NCI-H146 treated with DMSO at 0.1 percent for 48 hours (cell line): Measurements from ENCODE around the gene INPP5B.
"Not testable (repeated sequence)": the region's sequence is repeated elsewhere in the genome, so short reads cannot be mapped to it uniquely, and the experiment has no call there.

Source experiments
- DNase-seq: peaks from one replicate; lab custom pipeline; 2025; ENCODE audit not compliant: unreplicated experiment; lab: John Stamatoyannopoulos, UW

INPP5B gene

DNA sequence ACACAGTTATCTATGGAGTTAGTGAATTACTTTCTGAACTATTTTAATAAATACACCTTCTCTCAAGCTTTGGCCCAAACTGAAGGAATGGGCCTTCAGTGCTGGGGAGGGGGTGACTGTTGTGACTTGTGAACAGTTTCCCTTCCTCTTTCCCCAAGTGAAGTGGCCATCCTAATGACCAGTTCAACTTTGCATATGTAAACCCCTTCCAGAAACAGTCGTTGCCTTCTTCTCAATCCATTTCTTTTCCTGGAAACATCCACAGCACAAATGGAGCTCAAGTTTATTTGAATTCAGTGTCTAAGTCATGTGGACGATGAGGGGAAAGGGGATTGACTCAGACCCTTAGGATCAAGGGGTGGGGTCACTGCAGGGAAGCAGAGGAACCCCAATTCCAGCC lies 1.3 kb upstream of the INPP5B start:
- no peak for DNase-seq

DNA sequence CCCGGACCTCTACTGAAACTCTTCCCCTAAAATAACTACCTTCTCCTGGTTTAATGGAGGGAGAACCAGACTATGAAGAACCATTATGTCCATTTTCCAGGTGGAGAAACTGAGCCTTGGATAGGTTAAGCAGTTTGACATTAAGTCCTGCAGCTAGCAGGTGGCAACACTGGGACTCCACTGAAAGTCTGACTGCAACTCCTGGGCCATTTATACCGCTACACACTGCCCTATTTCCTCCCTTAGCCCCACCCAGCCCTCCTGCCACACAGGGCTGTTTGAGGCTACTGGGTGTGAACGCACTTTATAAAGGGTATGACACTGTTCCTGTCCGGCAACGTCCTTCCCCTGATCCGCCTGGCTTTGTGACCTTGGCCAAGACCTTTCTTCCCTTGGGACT lies 511 bp upstream of the INPP5B start:
- no peak for DNase-seq

DNA sequence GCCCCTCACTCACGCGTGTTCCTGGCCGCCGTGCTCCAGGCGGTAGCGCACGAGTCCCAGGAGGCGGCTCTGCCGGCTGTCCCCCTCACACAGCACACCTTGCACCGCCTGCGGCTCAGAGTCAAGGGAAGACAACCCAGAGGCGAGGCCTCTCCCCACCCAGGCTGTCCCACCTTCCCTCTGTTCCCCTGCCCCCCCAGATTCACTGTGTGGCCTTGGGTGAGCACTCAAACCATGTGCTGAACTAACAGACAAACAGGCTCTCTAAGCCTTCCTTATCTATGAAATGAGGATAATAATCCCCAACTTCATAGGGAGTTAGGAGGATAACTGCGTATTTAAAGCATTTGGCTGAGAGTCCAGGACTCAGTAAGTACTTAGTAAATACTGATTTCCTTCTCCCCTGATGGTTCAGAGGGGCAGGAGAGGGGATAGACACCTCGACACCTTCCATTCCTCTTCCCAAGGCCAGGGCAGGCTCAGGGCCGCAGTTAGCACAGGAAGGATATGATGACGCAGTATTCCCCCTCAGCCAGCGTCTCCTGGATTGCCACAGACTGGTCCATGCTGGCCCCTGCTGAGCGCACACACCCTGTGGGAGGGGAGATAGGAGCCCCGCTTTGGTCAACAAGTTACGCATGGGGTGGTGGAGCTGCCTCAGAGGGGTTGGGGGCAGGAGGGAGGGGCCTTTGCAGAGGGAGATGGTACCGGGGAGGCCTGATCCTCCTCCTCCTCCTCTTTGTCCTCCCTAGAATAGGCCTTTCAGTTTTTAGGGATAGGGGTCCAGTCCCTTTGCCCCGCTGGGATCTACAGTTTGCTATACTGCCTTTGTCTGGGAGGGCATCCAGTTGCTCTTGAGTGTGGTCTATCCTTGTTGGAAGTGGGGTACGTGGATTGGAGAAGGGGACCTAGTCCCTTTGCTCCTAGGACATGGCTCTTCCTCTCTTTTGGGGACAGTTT lies 830 bp downstream of the INPP5B start:
- DNase-seq, result no peak

DNA sequence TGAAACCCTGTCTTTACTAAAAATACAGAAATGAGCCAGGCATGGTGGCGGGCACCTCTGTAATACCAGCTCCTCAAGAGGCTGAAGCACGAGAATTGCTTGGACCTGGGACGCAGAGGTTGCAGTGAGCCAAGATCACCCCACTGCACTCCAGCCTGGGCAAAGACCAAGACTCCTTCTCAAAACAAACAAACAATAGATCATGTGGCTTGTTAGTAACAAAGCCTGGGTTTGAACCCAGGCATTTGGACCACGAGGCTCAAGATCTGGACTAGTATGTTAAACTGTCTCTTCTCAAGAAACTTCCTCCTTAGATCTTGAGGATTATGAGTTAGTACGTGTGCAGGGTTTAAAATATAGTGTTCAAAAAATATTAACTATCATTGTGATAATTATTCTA lies 1.6 kb downstream of the INPP5B start:
- DNase-seq, result no peak

DNA sequence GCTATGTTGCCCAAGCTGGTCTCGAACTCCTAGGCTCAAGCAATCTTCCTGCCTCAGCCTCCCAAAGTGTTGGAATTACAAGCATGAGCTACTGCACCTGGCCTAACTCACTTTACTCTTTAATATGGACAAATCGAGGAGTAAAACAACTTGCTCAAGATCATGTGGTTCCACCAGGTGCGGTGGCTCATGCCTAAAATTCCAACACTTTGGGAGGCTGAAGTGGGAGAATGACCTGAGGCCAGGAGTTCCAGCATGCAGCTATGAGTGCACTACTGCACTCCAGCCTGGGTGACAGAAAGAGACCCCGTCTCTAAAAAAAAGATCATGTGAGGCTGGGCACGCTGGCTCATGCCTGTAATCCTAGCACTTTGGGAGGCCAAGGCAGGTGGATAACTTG lies 2.0 kb downstream of the INPP5B start:
- DNase-seq, result no peak

DNA sequence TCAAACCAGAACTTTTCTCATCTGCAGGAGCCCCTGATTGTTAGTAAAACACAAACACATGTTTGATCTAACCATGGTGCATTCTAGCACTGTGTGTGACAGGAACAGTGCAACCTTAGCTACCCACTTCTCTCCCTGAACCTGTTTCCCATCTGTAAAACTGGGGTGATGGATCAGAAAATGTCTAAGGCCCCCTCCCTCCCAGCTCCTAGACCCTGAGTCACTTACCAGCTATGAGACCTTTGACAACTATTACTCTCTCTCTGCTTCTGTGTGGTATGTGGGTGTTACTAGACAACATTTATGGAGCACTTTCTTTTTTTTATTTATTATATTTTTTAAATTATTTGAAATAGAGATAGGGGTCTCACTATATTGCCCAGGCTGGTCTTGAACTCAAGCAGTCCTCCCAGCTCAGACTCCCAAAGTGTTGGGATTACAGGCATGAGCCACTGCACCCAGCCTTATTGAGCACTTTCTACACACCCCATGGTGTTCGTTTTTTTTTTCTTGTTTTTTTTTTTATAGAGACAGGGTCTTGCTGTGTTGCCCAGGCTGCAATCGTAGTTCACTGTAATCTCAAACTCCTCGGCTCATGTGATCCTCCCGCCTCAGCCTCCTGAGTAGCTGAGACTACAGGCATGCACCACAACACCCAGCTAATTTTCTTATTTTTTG lies 2.6 kb downstream of the INPP5B start:
- DNase-seq, result no peak

DNA sequence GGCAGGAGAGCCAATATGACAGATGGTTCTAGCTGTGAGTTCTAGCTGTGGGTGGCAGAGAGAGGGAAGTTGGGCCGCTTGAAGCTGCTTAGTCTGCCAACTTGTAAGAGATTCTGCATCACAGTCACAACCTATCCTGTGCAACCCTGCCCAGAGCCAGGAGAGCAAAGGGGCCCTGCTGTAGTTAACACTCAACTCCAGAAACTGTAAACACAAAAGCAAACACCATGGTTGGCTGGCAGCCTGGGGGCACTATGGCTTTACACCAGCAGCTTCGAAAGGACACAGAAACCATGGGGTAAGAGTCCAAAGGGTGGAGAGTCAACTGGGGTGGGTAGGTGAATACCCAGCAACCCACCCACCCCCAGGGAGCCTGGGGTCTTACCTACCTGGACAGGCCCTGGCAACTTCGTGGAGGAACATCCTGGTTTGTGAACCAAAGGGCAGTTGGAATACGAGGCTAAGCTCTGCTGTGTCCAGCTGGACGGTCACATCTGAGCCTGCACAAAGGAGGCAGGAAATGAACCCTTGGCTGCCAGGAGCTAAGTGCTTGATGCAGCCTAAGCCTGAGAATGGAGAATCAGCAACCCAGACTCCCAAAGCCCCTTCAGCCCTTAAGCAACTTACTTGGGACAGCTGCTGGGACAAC lies 6.4 kb downstream of the INPP5B start:
- peak; percentile 6 for DNase-seq

DNA sequence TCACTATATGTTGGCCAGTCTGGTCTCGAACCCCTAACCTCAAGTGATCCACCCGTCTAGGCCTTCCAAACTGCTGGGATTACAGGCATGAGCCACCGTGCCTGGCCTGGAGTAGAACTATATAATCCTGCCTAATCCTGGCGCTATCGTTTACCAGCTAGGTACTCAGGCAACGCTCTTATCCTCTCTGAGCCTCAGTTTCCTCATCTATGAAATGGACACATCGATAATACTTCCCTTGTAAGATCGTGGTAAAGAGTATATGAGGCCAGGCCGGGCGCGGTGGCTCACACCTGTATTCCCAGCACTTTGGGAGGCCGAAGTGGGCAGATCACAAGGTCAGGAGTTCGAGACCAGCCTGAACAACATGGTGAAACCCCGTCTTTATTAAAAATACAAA lies 10.1 kb downstream of the INPP5B start:
- DNase-seq, result not testable (repeated sequence)

DNA sequence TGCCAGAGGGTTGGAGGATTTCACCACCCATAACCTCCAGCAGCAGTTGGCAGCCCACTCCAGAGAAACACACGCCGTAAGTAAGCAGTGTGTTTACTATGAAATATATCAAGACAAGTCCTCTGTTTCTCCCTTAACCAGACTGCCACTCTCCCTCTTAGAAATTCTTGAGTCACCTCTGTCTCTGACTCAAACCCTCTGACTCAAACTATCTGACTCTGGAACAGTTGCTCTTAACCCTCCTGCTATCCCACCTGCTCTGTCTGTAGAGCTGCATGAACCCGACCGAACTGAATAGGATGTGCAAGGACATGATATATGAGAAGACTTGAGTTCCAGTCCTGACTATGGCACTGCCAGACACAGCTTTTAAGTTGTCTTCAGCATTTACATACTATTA lies 14.1 kb downstream of the INPP5B start:
- no peak for DNase-seq

DNA sequence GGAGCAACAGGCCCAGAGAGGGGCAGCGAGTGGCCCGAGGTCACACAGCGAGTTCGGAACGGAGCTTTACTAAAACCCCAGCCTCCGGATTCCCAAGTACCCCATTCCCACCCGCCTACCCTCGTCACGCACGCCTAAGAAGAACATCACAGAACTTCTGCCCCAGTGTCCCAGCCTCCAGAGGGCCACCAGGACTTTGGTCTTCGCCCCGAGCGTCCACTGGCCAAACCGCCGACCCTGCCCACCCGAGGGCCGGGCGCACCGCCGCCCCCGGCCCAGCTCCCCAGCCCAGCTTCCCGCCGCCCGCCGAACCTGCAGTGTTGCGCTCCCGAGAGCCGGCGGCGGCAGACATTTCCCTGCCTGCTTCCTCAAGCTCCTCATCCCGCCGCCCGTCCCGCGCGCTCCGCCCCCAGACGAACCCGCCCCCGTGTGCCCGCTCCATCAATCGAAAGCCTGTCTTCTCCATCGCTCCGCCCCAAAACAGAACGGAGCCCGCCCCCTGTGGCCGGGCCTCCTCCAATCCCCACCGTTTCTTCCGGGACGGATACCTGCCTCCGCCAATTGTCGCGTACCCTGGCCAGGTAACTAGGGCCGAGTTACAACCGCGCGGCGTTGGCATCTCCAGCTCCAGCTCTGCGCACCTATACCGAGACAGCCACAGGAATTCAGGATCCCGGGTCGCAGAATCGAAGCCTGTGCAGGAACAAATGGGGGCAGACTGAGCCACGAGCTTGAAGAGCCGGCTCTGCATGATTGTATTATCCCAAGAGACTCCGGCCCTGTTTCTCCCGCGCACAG lies 15.3 kb downstream of the INPP5B start:
- DNase-seq, result peak; percentile 88

DNA sequence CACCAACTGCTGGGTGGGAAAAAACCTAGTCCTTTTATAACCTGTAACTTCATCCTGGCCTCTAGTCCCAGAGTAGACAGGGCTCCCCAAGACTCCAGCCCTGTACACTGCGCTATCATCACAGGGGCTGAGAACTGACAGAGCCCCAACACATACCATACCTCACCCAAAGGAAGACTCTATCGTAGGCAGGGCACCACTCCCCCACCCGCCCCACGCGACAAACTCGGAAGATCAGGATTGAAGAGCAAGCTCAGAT lies 15.8 kb downstream of the INPP5B start:
- no peak for DNase-seq

DNA sequence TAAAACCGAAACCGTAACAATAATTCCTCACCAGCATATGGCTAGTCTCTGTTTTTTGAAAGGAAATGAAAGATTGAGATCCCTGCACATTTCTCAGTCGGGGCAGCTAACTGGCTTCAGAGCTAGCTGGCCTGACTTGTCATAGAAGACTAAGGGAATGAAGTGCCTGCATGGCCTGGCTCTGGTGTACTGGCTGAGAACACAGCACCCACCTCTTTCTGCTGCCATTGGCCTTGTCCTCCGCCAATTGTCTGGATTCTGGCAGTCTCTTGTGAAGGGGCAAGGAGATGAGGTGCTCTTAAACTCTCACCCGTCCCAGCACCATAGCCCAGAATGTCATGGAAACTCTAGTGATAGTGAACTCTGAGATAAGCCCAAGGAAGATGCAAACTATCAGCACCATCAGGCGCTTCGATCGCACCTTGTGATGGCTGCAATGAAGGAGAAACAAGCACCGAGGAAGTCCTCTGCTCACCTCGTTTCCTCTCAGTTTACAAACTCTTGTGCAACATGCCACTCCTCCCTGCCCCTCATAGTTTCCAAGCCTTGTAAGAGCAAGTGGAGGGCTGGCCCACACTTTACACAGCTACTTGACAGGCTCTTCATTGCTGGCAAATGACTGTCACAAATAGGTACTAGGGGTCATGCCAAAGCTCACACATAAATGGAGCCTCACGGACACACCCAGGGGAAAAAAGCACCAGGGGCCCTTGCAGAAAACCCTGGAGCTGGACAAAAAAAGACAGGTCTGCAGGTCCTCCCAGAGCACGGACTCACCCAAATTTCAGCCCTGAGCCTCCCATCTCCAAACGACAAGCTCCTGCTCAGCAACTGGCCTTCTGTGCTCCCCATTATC lies 16.4 kb downstream of the INPP5B start:
- DNase-seq, result no peak

DNA sequence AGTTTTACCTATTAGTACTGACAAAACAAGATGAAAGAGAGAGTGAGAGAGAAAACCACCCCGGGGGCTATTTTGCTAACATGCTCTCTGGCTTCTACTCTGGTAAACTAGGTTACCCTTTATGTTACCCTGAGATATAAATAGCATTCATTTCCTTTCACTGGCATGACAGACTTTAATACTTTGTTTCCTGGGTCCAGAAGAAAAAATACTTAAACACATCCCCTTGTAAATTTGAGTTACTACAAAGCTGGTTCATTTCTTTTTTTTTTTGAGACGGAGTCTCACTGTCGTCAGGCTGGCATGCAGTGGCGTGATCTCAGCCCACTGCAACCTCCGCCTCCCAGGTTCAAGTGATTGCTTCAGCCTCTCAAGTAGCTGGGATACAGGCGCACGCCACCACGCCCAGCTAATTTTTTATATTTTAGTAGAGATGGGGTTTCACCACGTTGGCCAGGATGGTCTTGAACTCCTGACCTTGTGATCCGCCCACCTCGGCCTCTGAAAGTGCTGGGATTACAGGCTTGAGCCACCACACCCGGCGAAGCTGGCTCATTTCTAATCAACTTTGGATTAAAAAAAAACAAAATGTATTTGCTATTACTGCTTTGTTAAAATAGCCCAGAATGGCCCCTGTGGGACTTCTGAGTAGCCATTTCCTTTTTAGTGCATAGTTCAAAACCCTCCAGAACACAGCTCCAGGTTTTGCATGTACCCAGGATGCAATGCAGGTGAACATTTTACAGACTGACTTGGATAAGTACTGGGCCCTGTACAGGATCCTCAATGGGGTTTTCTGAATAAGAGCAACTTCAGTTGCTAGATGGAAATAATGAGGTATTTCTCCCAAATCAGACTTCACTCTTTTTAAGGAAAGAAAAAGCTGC lies 20.6 kb downstream of the INPP5B start:
- no peak for DNase-seq

DNA sequence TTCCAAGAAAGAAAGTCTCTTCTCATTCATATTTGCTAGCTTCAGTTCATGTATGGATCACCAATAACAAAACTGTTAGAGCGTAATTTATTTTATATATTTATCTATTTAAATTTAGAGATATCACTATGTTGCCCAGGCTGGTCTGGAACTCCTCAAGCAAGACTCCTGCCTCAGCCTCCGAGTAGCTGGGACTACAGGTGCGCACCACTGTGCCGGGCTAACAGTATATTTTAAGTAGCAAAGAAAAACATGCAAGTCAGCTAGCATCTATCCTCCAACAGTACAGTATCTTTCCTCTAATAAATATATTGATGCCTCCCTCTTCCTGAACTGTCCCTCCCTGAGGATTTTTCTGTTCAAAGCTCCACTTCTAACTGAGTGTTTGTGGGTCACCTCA lies 21.5 kb downstream of the INPP5B start:
- no peak for DNase-seq

DNA sequence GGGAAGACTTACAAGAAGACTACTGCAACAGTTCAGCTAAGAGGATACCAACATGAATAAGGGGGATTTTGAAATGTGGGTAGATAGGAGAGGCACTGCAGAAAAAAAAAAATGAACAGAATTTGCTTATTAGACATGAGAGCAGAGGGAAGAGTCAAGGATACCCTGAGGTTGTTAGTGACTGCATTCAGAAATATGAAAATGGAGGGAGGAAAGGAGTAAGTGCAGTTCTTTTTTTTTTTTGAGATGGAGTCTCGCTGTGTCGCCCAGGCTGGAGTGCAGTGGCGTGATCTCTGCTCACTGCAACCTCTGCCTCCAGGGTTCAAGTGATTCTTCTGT lies 23.3 kb downstream of the INPP5B start:
- DNase-seq, result no peak

DNA sequence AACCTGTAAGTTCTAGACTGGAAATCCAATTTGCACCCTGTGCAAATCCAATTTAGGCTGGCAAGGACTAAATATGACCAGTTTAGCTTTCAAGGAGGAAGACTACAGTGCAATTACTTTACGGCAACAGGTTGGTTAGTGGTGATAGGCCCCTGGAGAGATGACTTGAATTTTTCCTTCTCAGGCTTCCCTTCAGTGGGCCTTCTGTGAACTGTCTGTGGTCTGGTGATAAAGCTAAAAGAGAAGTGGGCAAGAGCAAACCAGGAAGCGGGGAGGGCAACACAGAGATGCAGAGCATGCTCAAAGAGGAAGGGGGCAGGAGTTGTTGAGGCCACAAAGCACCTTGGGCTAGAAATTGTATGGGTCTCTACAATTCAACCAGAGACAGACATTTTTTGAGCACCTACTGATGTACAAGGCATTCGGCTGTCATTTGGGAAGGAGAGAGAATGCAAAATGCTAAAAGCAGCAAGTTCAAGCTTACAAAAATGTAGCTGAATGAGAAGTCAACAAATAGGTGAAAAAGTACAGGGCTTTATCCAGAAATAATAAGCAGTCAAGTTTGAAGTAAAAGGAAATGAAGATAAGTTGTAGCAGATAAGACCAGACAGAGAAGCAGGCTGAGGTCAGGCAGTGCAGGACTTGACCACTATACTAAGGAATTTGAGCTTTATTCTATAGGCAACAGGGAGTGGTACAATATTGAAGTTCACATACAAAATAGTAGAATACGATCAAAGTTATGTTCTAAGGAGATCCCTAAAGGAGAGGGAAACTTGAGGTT lies 23.9 kb downstream of the INPP5B start:
- no peak for DNase-seq

DNA sequence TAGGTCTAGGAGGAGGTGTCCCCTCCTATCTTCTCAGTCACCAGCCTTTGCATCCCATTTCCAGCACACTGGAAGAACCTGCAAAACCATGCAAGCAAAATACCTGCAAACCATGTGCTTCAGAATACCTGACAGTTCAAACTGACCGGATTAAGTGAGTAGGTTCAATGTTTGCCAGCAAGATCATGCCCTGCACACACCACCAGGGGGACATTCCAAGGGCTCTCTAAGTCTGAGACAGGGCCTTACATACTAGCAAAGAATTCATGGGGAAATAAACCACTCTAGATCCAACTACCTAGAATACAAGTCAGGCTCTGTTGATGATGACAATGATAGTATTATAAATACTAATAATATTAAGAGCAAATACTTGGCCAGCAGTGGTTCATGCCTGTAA lies 27.6 kb downstream of the INPP5B start:
- DNase-seq, result no peak

DNA sequence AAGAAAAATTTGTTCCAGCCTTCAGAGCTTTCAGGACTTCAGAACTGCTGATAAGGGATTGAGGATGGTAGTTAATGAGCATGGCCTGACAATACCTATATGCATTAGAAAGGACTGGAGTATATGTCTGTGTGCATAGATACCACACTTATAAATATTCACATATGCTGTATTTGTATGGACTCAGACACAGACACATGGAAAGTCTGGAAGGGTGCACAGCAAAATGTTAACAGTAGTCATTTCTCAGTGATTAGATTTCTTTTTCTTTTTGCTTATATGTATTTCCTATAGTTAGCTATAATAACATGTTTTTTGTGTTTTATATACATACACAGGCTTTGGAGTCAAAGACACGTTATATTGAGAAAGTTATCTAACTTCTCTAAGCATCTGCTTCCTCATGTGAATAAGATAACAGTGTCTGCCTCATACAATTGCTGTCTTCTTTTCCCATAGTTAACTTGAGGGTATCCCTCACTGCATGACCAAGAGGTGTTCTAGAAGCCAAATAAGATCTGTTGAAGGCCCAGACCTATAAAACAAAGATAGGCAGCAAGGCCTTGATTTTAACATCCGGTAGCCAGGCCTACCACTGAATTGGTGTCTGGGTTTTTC lies 31.3 kb downstream of the INPP5B start:
- DNase-seq, result no peak
